Activated naive CD8-positive, alpha-beta T cell treated with anti-CD3 and anti-CD28 coated beads for 36 hours (primary cell): ENCODE results near the gene OR52I1. TPM values are rescaled to one million over a fixed set of nuclear protein-coding genes. Genes with fewer than 3 reads are reported as not detected.

ENCODE experiments used
- DNase-seq: peaks from one replicate; pipeline ENCODE4 v3.0.0; 2021
- H3K27ac Mint-ChIP-seq: one replicate; pipeline ENCODE4 v1.8.0; 2022; ENCODE audit warnings: mild to moderate bottlenecking, moderate library complexity, mixed read lengths
- H3K27me3 Mint-ChIP-seq: one replicate; pipeline ENCODE4 v1.8.0; 2022; ENCODE audit warnings: mild to moderate bottlenecking, mixed read lengths
- H3K36me3 Mint-ChIP-seq: one replicate; pipeline ENCODE4 v1.8.0; 2021; ENCODE audit warnings: mild to moderate bottlenecking, mixed read lengths
- H3K4me1 Mint-ChIP-seq: one replicate; pipeline ENCODE4 v1.8.0; 2021; ENCODE audit warnings: mixed read lengths
- H3K4me3 Mint-ChIP-seq: one replicate; pipeline ENCODE4 v1.8.0; 2022; ENCODE audit warnings: mild to moderate bottlenecking, moderate library complexity, mixed read lengths
- H3K9me3 Mint-ChIP-seq: one replicate; pipeline ENCODE4 v1.8.0; 2022; ENCODE audit warnings: mixed read lengths
- total RNA-seq, 2 experiments: library from RNA; stranded (reverse); gene quantifications; one replicate each; pipeline ENCODE4 v1.2.3, GENCODE V29; 2021

Gene OR52I1
- total RNA-seq, 2 experiments from 2014 or later, result not detected

GRCh38 chr11:4605057-4605456, 11.2 kb downstream of the OR52I1 start:
- DNase-seq, result no peak
- H3K36me3 Mint-ChIP-seq, result peaks cover 11% of the 10 kb centered on the region
- no peaks in the 10 kb centered on the region for H3K9me3 Mint-ChIP-seq
- no peaks in the 10 kb centered on the region for H3K27me3 Mint-ChIP-seq
- no peak overlapping the region for H3K27ac Mint-ChIP-seq
- no peak overlapping the region for H3K4me3 Mint-ChIP-seq
- peaks cover 43% of the 10 kb centered on the region for H3K4me1 Mint-ChIP-seq

GRCh38 chr11:4606231-4607015, 12.6 kb downstream of the OR52I1 start:
- H3K36me3 Mint-ChIP-seq, result peaks cover 4% of the 10 kb centered on the region
- DNase-seq, result no peak
- H3K9me3 Mint-ChIP-seq, result no peaks in the 10 kb centered on the region
- H3K27me3 Mint-ChIP-seq, result no peaks in the 10 kb centered on the region
- peak overlapping the region; percentile 91 for H3K4me3 Mint-ChIP-seq
- peaks cover 49% of the 10 kb centered on the region for H3K4me1 Mint-ChIP-seq
- H3K27ac Mint-ChIP-seq, result no peak overlapping the region

- no peak for DNase-seq
- peak overlapping the region; percentile 86 for H3K27ac Mint-ChIP-seq
- H3K36me3 Mint-ChIP-seq, result peaks cover 4% of the 10 kb centered on the region
- peak overlapping the region; percentile 91 for H3K4me3 Mint-ChIP-seq
- no peaks in the 10 kb centered on the region for H3K9me3 Mint-ChIP-seq
- H3K4me1 Mint-ChIP-seq, result peaks cover 49% of the 10 kb centered on the region
- no peaks in the 10 kb centered on the region for H3K27me3 Mint-ChIP-seq
These were observed 13.3 kb downstream of the OR52I1 start for GRCh38 chr11:4607096-4607495.

GRCh38 chr11:4607781-4608666, 14.2 kb downstream of the OR52I1 start, which contains the start of gene TRIM68:
Gene TRIM68, minus strand, starts transcription at chr11:4608231. Its CDS starts 2,727 bp downstream, at chr11:4605504.
- Mint-ChIP-seq H3K27me3 (no peaks in the 10 kb centered on the region), H3K27ac (peak within 1 kb of the TSS; percentile 86), H3K9me3 (no peaks in the 10 kb centered on the region), H3K36me3 (peaks cover 4% of the 10 kb centered on the region), H3K4me3 (peak within 1 kb of the TSS; percentile 91), H3K4me1 (peaks cover 47% of the 10 kb centered on the region)
- DNase-seq, result peak; percentile 96

- Mint-ChIP-seq H3K9me3 (no peaks in the 10 kb centered on the region), H3K4me3 (peak overlapping the region; percentile 64), H3K36me3 (no peaks in the 10 kb centered on the region), H3K27ac (peak overlapping the region; percentile 76), H3K4me1 (peaks cover 37% of the 10 kb centered on the region), H3K27me3 (no peaks in the 10 kb centered on the region)
- DNase-seq, result peak; percentile 11
These were observed 16.6 kb downstream of the OR52I1 start for GRCh38 chr11:4610258-4610935.

- Mint-ChIP-seq H3K36me3 (no peaks in the 10 kb centered on the region), H3K9me3 (no peaks in the 10 kb centered on the region), H3K27ac (no peak overlapping the region), H3K4me3 (no peak overlapping the region), H3K27me3 (peaks cover 3% of the 10 kb centered on the region), H3K4me1 (peaks cover 29% of the 10 kb centered on the region)
- DNase-seq, result no peak
These were observed 18.1 kb downstream of the OR52I1 start for GRCh38 chr11:4611986-4612385.

- DNase-seq, result no peak
- Mint-ChIP-seq H3K4me3 (no peak overlapping the region), H3K36me3 (no peaks in the 10 kb centered on the region), H3K9me3 (no peaks in the 10 kb centered on the region), H3K27ac (no peak overlapping the region), H3K27me3 (peaks cover 8% of the 10 kb centered on the region), H3K4me1 (peaks cover 4% of the 10 kb centered on the region)
These were observed 22.1 kb downstream of the OR52I1 start for GRCh38 chr11:4615856-4616444.

- H3K36me3 Mint-ChIP-seq, result no peaks in the 10 kb centered on the region
- no peak overlapping the region for H3K27ac Mint-ChIP-seq
These were observed 25.7 kb downstream of the OR52I1 start for GRCh38 chr11:4619514-4619913.

GRCh38 chr11:4626207-4627099, 32.6 kb downstream of the OR52I1 start:
- peaks cover 39% of the 10 kb centered on the region for H3K27me3 Mint-ChIP-seq
- DNase-seq, result peak; percentile 36
- H3K4me3 Mint-ChIP-seq, result no peak overlapping the region
- peaks cover 6% of the 10 kb centered on the region for H3K9me3 Mint-ChIP-seq
- peaks cover 6% of the 10 kb centered on the region for H3K36me3 Mint-ChIP-seq
- H3K27ac Mint-ChIP-seq, result no peak overlapping the region
- no peaks in the 10 kb centered on the region for H3K4me1 Mint-ChIP-seq

More at GRCh38 chr11:4619514-4619913, 25.7 kb downstream of the OR52I1 start:
- DNase-seq, result no peak
- peaks cover 8% of the 10 kb centered on the region for H3K27me3 Mint-ChIP-seq
- no peak overlapping the region for H3K4me3 Mint-ChIP-seq
- no peaks in the 10 kb centered on the region for H3K9me3 Mint-ChIP-seq
- H3K4me1 Mint-ChIP-seq, result peaks cover 4% of the 10 kb centered on the region

- H3K27ac Mint-ChIP-seq, result no peak overlapping the region
- DNase-seq, result no peak
- no peaks in the 10 kb centered on the region for H3K9me3 Mint-ChIP-seq
- H3K4me1 Mint-ChIP-seq, result no peaks in the 10 kb centered on the region
- H3K4me3 Mint-ChIP-seq, result no peak overlapping the region
- no peaks in the 10 kb centered on the region for H3K36me3 Mint-ChIP-seq
- peaks cover 16% of the 10 kb centered on the region for H3K27me3 Mint-ChIP-seq
These were observed 42.3 kb downstream of the OR52I1 start for GRCh38 chr11:4636136-4636535.

- Mint-ChIP-seq H3K9me3 (no peaks in the 10 kb centered on the region), H3K4me3 (no peak within 1 kb of the TSS), H3K4me1 (no peaks in the 10 kb centered on the region), H3K27ac (no peak within 1 kb of the TSS), H3K36me3 (no peaks in the 10 kb centered on the region), H3K27me3 (peaks cover 10% of the 10 kb centered on the region)
- peak; percentile 64 for DNase-seq
These were observed 43.3 kb downstream of the OR52I1 start, which contains the start of gene OR51D1 for GRCh38 chr11:4636962-4637661. Gene OR51D1, plus strand, starts transcription at chr11:4637477. Its CDS starts 2,314 bp downstream, at chr11:4639791.

GRCh38 chr11:4637662-4638047, 43.8 kb downstream of the OR52I1 start:
- no peaks in the 10 kb centered on the region for H3K36me3 Mint-ChIP-seq
- no peak overlapping the region for H3K27ac Mint-ChIP-seq
- no peaks in the 10 kb centered on the region for H3K9me3 Mint-ChIP-seq
- DNase-seq, result no peak
- no peaks in the 10 kb centered on the region for H3K4me1 Mint-ChIP-seq
- H3K27me3 Mint-ChIP-seq, result peaks cover 8% of the 10 kb centered on the region
- H3K4me3 Mint-ChIP-seq, result no peak overlapping the region

- Mint-ChIP-seq H3K27me3 (peaks cover 12% of the 10 kb centered on the region), H3K4me3 (no peak overlapping the region), H3K36me3 (no peaks in the 10 kb centered on the region), H3K4me1 (no peaks in the 10 kb centered on the region), H3K27ac (no peak overlapping the region), H3K9me3 (no peaks in the 10 kb centered on the region)
- DNase-seq, result no peak
These were observed 46.1 kb downstream of the OR52I1 start for GRCh38 chr11:4639931-4640330.
